Measurements from ENCODE around the gene ACTG2.
"Not testable (repeated sequence)": the region's sequence is repeated elsewhere in the genome, so short reads cannot be mapped to it uniquely, and the experiment has no call there.

ACTG2 gene

DNA sequence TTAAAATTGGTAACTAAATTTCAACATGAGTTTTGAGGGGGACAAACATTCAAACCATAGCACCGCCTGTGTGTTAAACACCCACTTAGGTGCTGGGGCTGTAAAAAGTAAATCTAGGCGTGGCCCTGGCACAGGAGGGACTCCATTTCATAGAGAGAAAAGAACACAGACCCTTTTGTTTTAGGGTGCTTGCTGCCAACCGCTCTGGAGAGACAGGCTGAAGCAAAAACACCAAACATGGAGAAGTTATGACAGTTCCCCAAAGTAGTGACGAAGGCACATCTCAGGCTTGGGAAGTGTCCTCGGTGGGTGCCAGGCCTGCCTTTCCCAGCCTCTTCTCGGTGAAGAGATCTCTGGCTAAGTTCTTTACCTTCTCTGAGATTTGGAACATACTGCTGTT, 5.1 kb downstream of the ACTG2 start:
- no peak for DNase-seq (ENCODE audit: extremely low read depth, low read depth)
- TF ChIP-seq, protein P1, sequence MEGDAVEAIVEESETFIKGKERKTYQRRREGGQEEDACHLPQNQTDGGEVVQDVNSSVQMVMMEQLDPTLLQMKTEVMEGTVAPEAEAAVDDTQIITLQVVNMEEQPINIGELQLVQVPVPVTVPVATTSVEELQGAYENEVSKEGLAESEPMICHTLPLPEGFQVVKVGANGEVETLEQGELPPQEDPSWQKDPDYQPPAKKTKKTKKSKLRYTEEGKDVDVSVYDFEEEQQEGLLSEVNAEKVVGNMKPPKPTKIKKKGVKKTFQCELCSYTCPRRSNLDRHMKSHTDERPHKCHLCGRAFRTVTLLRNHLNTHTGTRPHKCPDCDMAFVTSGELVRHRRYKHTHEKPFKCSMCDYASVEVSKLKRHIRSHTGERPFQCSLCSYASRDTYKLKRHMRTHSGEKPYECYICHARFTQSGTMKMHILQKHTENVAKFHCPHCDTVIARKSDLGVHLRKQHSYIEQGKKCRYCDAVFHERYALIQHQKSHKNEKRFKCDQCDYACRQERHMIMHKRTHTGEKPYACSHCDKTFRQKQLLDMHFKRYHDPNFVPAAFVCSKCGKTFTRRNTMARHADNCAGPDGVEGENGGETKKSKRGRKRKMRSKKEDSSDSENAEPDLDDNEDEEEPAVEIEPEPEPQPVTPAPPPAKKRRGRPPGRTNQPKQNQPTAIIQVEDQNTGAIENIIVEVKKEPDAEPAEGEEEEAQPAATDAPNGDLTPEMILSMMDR (IDR thresholded peaks at IDR 0.05; ENCODE audit: low read depth, low read length, missing control alignments): no peak
- no peak overlapping the region for H3K4me3 ChIP-seq (replicated peaks; ENCODE audit: low read depth, low read length)

DNA sequence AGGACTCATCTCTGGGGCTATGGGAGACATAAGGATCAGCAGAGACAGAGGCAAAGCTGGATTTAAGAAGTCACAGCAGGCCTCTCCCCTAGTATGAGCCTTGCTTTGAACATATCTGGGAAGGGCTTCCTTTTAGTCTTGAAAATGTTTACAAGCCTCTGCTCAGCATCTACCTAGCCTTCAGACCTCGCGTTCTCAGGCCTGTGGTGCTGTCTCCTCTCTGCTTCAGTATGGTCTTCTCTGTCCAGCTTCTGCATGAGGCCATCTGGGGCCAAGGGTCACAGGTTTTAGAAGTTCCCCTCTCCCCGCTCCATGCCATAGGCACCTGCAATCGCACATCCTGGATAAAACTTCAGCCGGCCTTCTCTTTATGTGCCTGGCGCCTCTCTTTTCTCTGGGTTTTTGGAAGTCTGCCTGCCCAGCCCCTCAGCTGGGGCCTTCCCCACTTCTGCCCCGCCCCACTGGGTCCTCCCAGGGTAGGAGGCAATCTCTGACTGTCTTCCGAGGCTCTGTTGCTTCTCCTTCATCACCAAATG, 7.1 kb downstream of the ACTG2 start:
- H3K4me3 ChIP-seq (replicated peaks; ENCODE audit: low read depth, low read length): no peak overlapping the region
- TF ChIP-seq, protein P1 (IDR thresholded peaks at IDR 0.05; ENCODE audit: low read depth, low read length, missing control alignments): no peak
- no peak for DNase-seq (ENCODE audit: extremely low read depth, low read depth)

DNA sequence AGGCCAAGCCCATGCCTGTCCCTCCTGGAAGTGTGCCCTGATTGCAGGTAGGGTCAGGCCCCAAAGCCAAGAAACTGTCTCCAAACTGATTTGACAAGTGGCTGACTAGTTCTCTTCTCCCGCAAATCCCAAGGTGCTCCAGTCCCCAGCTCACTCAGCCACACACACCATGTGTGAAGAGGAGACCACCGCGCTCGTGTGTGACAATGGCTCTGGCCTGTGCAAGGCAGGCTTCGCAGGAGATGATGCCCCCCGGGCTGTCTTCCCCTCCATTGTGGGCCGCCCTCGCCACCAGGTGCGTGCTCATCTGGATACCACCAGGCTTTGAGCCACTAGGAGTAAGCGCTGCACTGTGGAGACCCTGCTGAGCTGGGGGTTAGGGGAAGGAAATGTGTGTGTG, 8.3 kb downstream of the ACTG2 start:
- no peak overlapping the region for H3K4me3 ChIP-seq (replicated peaks; ENCODE audit: low read depth, low read length)
- DNase-seq (ENCODE audit: extremely low read depth, low read depth): no peak
- TF ChIP-seq, protein P1 (IDR thresholded peaks at IDR 0.05; ENCODE audit: low read depth, low read length, missing control alignments): no peak

DNA sequence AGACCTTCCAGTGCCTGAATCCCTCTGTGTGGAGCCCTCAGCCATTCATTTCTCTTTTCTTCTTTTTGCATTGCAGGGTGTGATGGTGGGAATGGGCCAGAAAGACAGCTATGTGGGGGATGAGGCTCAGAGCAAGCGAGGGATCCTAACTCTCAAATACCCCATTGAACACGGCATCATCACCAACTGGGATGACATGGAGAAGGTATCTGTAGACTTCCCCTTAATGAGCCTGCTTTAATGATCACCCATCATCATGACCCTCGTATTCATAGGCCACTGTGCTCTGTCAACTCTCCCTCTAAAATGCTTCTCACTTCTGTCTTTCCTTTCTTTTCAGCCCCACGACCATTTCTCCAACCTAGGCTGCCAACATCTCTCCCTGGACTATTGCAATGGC, 9.5 kb downstream of the ACTG2 start:
- no peak for DNase-seq (ENCODE audit: extremely low read depth, low read depth)
- TF ChIP-seq, protein P1 (IDR thresholded peaks at IDR 0.05; ENCODE audit: low read depth, low read length, missing control alignments): no peak
- no peak overlapping the region for H3K4me3 ChIP-seq (replicated peaks; ENCODE audit: low read depth, low read length)

DNA sequence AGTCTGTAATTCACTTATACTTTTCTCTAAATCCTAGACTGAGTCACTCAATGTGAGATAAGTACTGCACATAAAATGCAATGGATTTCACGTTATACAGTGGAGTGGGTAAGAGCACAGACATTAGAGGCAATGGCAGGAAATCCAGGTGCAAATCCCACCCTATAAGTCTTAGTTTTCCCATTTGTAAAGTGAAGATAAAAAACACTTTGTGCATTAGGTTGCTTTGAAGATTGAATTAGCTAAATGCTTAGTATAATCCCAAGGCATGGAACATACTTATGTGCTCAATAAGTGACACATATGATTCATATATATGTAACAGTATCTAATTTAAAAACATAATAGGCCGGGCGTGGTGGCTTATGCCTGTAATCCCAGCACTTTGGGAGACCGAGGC, 10.5 kb downstream of the ACTG2 start:
- H3K4me3 ChIP-seq (replicated peaks; ENCODE audit: low read depth, low read length): no peak overlapping the region
- TF ChIP-seq, protein P1 (IDR thresholded peaks at IDR 0.05; ENCODE audit: low read depth, low read length, missing control alignments): no peak
- no peak for DNase-seq (ENCODE audit: extremely low read depth, low read depth)

DNA sequence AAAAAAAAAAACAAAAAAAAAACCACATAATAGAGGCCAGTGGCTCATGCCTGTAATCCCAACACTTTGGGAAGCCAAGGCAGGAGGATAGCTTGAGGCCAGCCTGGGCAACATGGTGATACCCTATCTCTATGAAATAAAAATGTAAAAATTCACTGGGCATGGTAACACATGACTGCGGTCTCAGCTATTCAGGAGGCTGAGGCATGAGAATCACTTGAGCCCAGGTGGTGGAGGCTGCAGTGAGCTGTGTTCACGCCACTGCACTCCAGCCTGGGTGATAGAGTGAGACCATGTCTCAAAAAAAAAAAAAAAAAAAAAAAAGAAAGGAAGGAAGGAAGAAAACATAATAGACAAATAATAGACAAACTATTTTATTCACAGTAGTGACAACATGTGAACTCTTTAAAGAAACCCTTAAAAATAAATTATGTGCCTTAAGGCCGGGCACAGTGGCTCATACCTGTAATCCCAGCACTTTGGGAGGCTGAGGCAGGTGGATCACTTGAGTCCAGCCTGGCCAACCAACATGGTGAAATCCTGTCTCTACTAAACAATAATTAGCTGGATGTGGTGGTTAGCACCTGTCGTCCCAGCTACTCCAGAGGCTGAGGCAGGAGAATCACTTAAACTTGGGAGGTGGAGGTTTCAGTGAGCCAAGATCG, 11.3 kb downstream of the ACTG2 start:
- not testable (repeated sequence) for H3K4me3 ChIP-seq (replicated peaks; ENCODE audit: low read depth, low read length); DNase-seq (ENCODE audit: extremely low read depth, low read depth)

DNA sequence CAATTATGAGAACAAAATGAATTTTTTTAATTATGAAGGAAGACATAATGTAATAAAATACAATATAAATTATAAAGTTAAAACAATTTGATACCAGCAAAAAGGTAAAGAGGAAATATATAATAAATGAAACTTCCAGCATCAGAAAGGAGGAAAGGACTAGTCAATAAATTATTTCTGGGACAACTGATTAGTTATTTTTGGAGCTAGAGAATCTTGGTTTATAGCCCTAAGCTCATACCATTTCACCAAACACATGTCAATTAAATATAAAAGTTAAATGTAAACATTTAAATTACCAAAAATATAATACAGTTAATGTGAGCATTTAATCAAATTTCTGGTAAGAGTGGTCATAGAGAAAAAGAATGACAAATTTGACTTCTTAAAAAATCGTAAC, 12.1 kb downstream of the ACTG2 start:
- H3K4me3 ChIP-seq (replicated peaks; ENCODE audit: low read depth, low read length): no peak overlapping the region
- no peak for DNase-seq (ENCODE audit: extremely low read depth, low read depth)
- TF ChIP-seq, protein P1 (IDR thresholded peaks at IDR 0.05; ENCODE audit: low read depth, low read length, missing control alignments): no peak
